ENCODE measurements around the gene KIF22. TPM values are rescaled to one million over a fixed set of nuclear protein-coding genes. Genes with fewer than 3 reads are reported as not detected.
"Not testable (repeated sequence)": the region's sequence is repeated elsewhere in the genome, so short reads cannot be mapped to it uniquely, and the experiment has no call there.

The KIF22 gene
- 120 and 122 TPM in 2 replicates for total RNA-seq (2014; rRNA removed; shearing (Covaris generic))
- 67.4 and 77.5 TPM in 2 replicates for polyA plus RNA-seq (2015; cell fraction: cytosol; rRNA removed)
- 210 and 217 TPM in 2 replicates for polyA plus RNA-seq (2015; cell fraction: nucleus; rRNA removed)

DNA sequence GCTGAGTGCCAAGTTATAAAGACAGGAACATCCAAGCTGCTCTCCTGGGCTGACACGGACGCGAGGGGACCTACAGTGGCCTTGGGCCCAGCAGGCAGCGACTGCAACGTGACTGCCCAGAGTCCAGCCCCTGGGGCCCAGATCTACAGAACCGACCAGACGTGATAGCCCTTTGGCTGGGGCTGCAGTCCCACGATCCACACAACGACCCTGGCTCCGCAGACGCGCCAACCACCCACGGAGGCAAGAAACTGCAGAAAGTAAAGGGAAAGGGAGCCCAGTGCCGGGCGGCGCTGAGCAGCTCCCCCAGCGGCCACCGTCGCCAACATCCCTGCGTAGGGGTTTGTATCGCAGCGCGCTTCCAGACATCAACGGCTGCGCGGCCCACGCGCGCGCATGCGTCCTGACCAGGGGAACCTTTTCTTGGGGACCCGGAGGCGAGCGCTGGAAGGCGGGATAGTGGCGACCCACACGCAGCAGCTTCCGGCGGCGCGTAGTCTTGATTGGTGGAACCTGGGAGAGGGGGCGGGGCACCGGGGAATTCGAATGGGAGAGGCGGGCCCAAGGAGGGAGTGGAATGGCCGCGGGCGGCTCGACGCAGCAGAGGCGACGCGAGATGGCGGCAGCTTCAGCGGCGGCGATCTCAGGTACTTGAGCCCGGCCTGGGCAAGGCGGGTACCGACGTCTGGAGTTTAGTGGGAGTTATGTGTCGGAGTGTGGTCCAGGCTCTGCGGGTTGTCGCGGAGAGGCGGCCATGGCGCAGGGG lies at the start of gene KIF22:
KIF22 (plus strand) TSS at position 569 of the 766 bp plus-strand sequence; CDS start at position 578, 9 bp downstream.
- peak; percentile 98 for DNase-seq (ENCODE audit: low read depth)

DNA sequence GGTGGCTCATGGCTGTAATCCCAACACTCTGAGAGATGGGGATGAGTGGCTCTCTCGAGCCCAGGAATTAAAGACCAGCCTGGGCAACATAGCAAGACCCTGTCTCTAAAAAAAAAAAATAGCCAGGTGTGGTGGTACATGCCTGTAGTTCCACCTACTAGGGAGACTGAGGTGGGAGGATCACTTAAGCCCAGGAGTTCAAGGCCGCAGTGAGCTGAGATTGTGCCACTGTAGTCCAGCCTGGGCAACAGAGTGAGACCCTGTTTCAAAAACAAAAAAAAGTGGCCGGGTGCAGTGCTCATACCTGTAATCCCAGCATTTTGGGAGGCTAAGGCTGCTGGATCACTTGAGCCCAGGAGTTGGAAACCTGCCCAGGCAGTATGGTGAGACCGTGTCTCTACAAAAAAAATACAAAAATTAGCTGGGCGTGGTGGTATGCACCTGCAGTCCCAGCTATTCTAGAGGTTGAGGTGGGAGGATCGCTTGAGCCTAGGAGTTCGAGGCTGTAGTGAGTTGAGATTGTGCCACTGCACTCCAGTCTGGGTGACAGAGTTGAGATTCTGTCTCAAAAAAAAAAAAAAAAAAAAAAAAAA lies 47.8 kb upstream of the KIF22 start:
- DNase-seq (ENCODE audit: low read depth) = no peak

- no peak for DNase-seq (ENCODE audit: low read depth)
Observed at GRCh38 chr16:29743475-29743826, 47.1 kb upstream of the KIF22 start.

- DNase-seq (ENCODE audit: low read depth) = no peak
Observed at GRCh38 chr16:29743827-29744531, 46.6 kb upstream of the KIF22 start.

DNA sequence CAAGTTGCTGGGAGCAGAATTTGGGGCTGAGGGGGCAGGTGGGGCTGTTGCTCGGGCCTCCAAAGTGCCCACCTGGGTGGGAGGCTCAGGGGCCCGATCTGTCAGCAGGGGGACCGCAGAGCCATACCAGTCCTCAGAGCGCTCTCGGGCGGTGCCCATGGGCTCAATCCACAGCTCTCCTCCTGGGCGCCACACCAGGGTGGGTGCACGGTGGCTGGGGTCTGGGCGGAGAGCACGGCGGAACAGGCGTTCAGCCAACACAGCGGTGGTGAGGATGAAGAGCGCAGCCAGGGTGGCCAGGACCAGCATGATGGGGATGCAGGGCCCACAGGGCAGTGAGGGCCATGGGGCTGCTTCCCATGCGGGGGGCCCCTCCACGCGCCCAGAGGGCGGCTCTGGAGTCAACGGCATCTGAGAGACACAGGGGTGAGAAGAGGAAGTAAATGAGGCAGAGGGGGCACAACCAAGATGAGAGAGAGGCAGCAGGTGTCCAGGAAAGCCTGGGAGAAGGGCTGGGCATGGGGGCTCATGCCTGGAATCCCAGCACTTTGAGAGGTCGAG lies 45.9 kb upstream of the KIF22 start:
- no peak for DNase-seq (ENCODE audit: low read depth)

DNA sequence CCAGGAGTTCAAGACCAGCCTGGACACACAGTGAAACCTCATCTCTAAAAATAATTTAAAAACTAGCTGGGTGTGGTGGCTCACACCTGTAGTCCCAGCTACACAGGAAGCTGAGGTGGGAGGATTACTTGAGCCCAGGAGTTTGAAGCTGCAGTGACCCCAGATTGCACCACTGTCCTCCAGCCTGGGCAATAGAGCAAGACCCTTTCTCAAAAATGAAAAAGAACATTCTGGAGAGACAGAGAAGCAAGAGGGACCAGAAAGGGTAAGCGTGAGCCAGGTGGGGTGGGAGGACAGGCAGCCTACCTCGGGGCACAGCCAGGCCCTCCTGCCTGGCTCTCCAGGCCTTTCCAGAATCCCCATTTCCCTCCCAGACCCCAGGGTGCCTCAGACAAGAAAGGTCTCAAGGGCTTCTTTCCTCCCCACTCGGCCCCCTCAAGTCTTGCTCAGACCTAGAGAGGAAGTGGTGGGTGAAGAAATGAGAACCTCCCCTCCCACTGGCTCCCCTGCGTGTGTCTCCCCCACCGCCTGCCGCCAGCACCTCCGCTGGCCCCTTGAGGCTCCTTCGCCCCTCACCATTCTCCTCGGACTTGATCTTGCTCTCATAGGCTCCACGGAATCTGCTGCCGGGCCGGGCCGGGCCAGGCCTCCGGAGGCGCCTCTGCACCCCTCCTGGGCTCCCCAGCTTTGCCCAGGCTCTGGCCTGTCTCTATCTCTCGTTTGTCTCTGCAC lies 45.3 kb upstream of the KIF22 start:
- DNase-seq (ENCODE audit: low read depth) = no peak

GRCh38 chr16:29745853-29746345 lies 44.7 kb upstream of the KIF22 start, which contains the start of gene C16orf54:
Gene C16orf54 (minus strand): TSS chr16:29745990. CDS start chr16:29744951, 1,039 bp downstream.
- peak; percentile 75 for DNase-seq (ENCODE audit: low read depth)

DNA sequence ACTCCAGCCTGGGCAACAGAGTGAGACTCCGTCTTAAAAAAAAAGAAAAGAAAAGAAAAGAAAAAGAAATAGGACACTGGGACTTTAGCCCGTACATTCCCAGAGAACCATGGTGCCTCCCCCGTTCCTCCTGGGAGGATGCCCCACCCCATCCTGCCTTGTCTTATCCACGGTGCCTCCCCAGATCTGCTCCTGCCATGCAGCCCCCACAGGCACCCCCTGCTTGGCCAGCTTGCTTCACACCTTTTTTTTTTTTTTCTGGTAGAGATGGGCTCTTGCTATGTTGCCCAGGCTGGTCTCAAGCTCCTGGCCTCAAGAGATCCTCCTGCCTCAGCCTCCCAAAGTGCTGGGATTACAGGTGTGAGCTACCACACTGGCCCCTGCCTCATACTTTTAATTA lies 44.0 kb upstream of the KIF22 start:
- not testable (repeated sequence) for DNase-seq (ENCODE audit: low read depth)

- no peak for DNase-seq (ENCODE audit: low read depth)
Observed at GRCh38 chr16:29747947-29748759, 42.4 kb upstream of the KIF22 start.

GRCh38 chr16:29748760-29749149 lies 41.8 kb upstream of the KIF22 start:
- DNase-seq (ENCODE audit: low read depth) = not testable (repeated sequence)

DNA sequence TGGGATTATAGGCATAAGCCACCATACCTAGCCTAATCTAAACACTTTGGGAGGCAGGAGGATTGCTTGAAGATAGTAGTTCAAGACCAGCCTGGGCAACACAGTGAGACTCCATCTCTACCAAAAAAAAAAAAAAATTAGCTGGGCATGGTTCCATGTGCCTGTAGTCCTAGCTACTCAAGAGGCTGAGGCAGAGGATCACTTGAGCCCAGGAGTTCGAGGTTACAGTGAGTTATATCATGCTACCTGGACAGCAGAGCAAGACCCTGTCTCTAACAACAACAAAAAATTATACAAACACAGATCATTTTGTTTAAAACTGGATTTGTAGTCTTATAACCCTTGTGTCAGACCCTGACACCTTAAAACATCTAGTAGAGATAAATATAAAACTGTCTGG lies 37.0 kb upstream of the KIF22 start:
- DNase-seq (ENCODE audit: low read depth) = no peak

- no peak for DNase-seq (ENCODE audit: low read depth)
Observed at GRCh38 chr16:29756654-29757053, 33.9 kb upstream of the KIF22 start.

DNA sequence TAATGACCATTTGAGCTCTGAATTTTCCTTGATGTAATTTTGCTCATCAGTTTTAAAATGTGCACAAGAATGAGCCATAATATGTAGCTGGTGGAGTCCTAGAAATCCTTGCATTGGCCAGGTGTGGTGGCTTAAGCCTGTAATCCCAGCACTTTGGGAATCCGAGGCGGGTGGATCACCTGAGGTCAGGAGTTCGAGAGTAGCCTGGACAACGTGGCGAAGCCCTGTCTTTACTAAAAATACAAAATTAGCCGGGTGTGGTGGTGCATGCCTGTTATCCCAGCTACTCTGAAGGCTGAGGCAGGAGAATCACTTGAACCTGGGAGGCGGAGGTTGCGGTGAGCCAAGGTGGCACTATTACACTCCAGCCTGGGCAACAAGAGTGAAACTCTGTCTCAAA lies 33.5 kb upstream of the KIF22 start:
- DNase-seq (ENCODE audit: low read depth) = not testable (repeated sequence)

GRCh38 chr16:29757950-29758466 lies 32.5 kb upstream of the KIF22 start:
- DNase-seq (ENCODE audit: low read depth) = no peak

DNA sequence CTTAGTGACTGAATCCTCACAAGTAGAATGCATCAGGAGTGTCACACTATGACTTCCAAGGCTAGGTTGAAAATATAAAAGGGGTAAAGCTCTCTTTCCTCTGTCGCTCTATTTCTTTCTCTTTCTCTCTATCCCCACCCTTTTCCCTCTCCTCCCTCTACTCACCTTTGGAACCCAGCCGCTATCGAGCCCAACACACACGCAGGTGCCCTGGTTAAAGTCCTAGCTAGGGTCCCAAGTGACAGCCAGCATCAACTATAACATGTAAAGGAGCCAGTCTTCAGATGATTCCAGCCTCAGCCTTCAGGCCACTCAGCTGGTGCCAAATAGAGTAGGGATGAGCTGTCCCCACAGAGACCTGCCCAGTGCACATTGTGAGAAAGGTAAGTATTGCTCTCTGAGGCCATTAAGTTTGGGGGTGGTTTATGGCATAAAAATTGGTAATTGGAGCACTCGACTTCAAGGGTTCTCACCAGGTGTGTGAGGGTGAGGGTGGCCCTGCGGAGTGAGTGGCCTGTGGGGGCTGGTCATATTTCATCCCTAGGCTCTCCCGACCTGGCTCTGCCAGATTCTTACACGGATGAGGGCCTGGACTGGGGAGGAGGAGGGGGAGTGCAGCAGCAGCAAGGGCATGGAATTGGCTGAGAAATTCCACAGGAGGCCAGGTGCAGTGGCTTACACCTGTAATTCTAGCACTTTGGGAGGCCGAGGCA lies 29.8 kb upstream of the KIF22 start:
- DNase-seq (ENCODE audit: low read depth) = no peak

GRCh38 chr16:29761280-29761651 lies 29.3 kb upstream of the KIF22 start:
- DNase-seq (ENCODE audit: low read depth) = not testable (repeated sequence)

GRCh38 chr16:29761882-29762281 lies 28.7 kb upstream of the KIF22 start:
- no peak for DNase-seq (ENCODE audit: low read depth)

DNA sequence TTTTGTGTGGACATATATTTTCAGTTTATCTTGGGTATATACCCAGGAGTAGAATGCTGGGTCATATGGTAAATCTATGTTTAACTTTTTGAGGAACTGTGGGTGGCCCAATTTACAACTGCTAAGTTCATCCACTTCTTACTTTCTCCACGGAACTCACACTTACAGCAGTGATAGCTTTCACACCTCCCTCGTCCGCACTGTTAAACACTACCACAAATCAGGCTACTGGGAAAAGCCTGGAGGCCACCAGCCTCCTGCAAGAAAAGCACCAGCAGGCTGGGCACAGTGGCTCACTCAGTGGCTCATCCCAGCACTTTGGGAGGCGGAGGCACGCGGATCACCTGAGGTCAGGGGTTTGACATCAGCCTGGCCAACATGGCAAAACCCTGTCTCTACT lies 27.2 kb upstream of the KIF22 start:
- no peak for DNase-seq (ENCODE audit: low read depth)

Data from HT1080 (cell line).